Subcutaneous abdominal adipose tissue (tissue), 5 donors: Measurements from ENCODE around the gene LPP.
"Not testable (repeated sequence)": the region's sequence is repeated elsewhere in the genome, so short reads cannot be mapped to it uniquely, and the experiment has no call there.

Experiments
- H3K27ac ChIP-seq: one replicate; pipeline ENCODE4 v1.7.0; 2013; ENCODE audit warnings: low read depth, mild to moderate bottlenecking, inconsistent platforms, low read length, moderate library complexity
- H3K27me3 ChIP-seq, 5 donors: one replicate each; pipeline ENCODE4 v1.7.0; 2013; ENCODE audit warnings: low read length in 5 of 5, inconsistent platforms in 1 of 5; ENCODE audit not compliant: control insufficient read depth in 5 of 5, insufficient read depth in 4 of 5
- H3K36me3 ChIP-seq, 5 donors: one replicate each; pipeline ENCODE4 v1.7.0; 2013; ENCODE audit warnings: low read length in 5 of 5; ENCODE audit not compliant: control insufficient read depth in 5 of 5, insufficient read depth in 5 of 5
- H3K4me1 ChIP-seq, 5 donors: one replicate each; pipeline ENCODE4 v1.7.0; 2013; ENCODE audit warnings: low read length in 5 of 5, mild to moderate bottlenecking in 3 of 5, moderate library complexity in 1 of 5; ENCODE audit not compliant: control insufficient read depth in 5 of 5, insufficient read depth in 5 of 5
- H3K4me3 ChIP-seq, 5 donors: one replicate each; pipeline ENCODE4 v1.7.0; 2013; ENCODE audit warnings: low read length in 5 of 5, low read depth in 1 of 5
- H3K9ac ChIP-seq, 5 donors: one replicate each; pipeline ENCODE4 v1.7.0; 2013; ENCODE audit warnings: low read length in 5 of 5, mild to moderate bottlenecking in 4 of 5, moderate library complexity in 3 of 5
- H3K9me3 ChIP-seq, 5 donors: one replicate each; pipeline ENCODE4 v1.7.0; 2013; ENCODE audit warnings: low read length in 5 of 5; ENCODE audit not compliant: control insufficient read depth in 5 of 5
- donor health status: healthy.
- donor health status: healthy.
- donor health status: healthy.
- donor health status: healthy.
- donor health status: healthy.

Gene LPP

GRCh38 chr3:188434594-188434993, 280.6 kb downstream of the LPP start:
- Histone ChIP-seq H3K9ac (no peak overlapping the region), H3K27ac (no peak overlapping the region), H3K36me3 (no peaks in the 10 kb centered on the region), H3K4me1 (peaks cover 2 to 31% (median 20%) of the 10 kb centered on the region in 5 donors), H3K27me3 (no peaks in the 10 kb centered on the region), H3K4me3 (no peak overlapping the region), H3K9me3 (no peaks in the 10 kb centered on the region)

GRCh38 chr3:188435266-188435665, 281.3 kb downstream of the LPP start:
- Histone ChIP-seq H3K9ac (no peak overlapping the region), H3K9me3 (no peaks in the 10 kb centered on the region), H3K27ac (no peak overlapping the region), H3K4me1 (peaks cover 2 to 33% (median 22%) of the 10 kb centered on the region in 5 donors), H3K27me3 (no peaks in the 10 kb centered on the region), H3K36me3 (no peaks in the 10 kb centered on the region), H3K4me3 (no peak overlapping the region)

GRCh38 chr3:188437926-188438325, 284.0 kb downstream of the LPP start:
- Histone ChIP-seq H3K4me3 (no peak overlapping the region), H3K27ac (no peak overlapping the region), H3K9me3 (no peaks in the 10 kb centered on the region), H3K9ac (no peak overlapping the region), H3K36me3 (no peaks in the 10 kb centered on the region), H3K27me3 (no peaks in the 10 kb centered on the region), H3K4me1 (peaks cover 2 to 22% (median 9%) of the 10 kb centered on the region in 5 donors)

GRCh38 chr3:188439080-188439479, 285.1 kb downstream of the LPP start:
- H3K27ac ChIP-seq: peak overlapping the region; percentile 80

GRCh38 chr3:188440340-188440972, 286.5 kb downstream of the LPP start:
- Histone ChIP-seq H3K36me3 (no peaks in the 10 kb centered on the region), H3K9me3 (no peaks in the 10 kb centered on the region), H3K9ac (no peak overlapping the region), H3K27me3 (no peaks in the 10 kb centered on the region), H3K4me3 (no peak overlapping the region), H3K27ac (no peak overlapping the region), H3K4me1 (peaks cover 2 to 18% (median 5%) of the 10 kb centered on the region in 5 donors)

More at GRCh38 chr3:188439080-188439479, 285.1 kb downstream of the LPP start:
- H3K36me3 ChIP-seq: no peaks in the 10 kb centered on the region
- no peaks in the 10 kb centered on the region for H3K27me3 ChIP-seq
- H3K4me3 ChIP-seq: no peak overlapping the region
- peaks cover 2 to 18% (median 5%) of the 10 kb centered on the region in 5 donors for H3K4me1 ChIP-seq
- H3K9ac ChIP-seq: no peak overlapping the region
- H3K9me3 ChIP-seq: no peaks in the 10 kb centered on the region

GRCh38 chr3:188442430-188442829, 288.5 kb downstream of the LPP start:
- Histone ChIP-seq H3K9ac (no peak overlapping the region), H3K4me3 (no peak overlapping the region), H3K4me1 (peaks cover 2 to 18% (median 5%) of the 10 kb centered on the region in 5 donors), H3K9me3 (no peaks in the 10 kb centered on the region), H3K36me3 (no peaks in the 10 kb centered on the region), H3K27me3 (no peaks in the 10 kb centered on the region), H3K27ac (no peak overlapping the region)

GRCh38 chr3:188445175-188445574, 291.2 kb downstream of the LPP start:
- H3K27me3 ChIP-seq, H3K4me3 ChIP-seq, H3K27ac ChIP-seq, H3K4me1 ChIP-seq, H3K9me3 ChIP-seq, H3K36me3 ChIP-seq, H3K9ac ChIP-seq: not testable (repeated sequence)

GRCh38 chr3:188446014-188446413, 292.1 kb downstream of the LPP start:
- Histone ChIP-seq H3K27ac (no peak overlapping the region), H3K4me1 (no peaks in the 10 kb centered on the region), H3K4me3 (no peak overlapping the region), H3K27me3 (no peaks in the 10 kb centered on the region), H3K36me3 (no peaks in the 10 kb centered on the region), H3K9ac (no peak overlapping the region), H3K9me3 (no peaks in the 10 kb centered on the region)

GRCh38 chr3:188446766-188447165, 292.8 kb downstream of the LPP start:
- Histone ChIP-seq H3K4me1 (no peaks in the 10 kb centered on the region), H3K36me3 (no peaks in the 10 kb centered on the region), H3K27me3 (no peaks in the 10 kb centered on the region), H3K27ac (no peak overlapping the region), H3K9ac (no peak overlapping the region), H3K4me3 (no peak overlapping the region), H3K9me3 (no peaks in the 10 kb centered on the region)

GRCh38 chr3:188448813-188449212, 294.9 kb downstream of the LPP start:
- Histone ChIP-seq H3K9ac (no peak overlapping the region), H3K9me3 (no peaks in the 10 kb centered on the region), H3K27ac (no peak overlapping the region), H3K4me3 (no peak overlapping the region), H3K4me1 (peaks cover 0 to 6% (median 0%) of the 10 kb centered on the region in 5 donors), H3K36me3 (no peaks in the 10 kb centered on the region), H3K27me3 (no peaks in the 10 kb centered on the region)
